T-helper 17 cell (primary cell): Measurements from ENCODE around the gene GPR155. TPM values are rescaled to one million over a fixed set of nuclear protein-coding genes. Genes with fewer than 3 reads are reported as not detected.
"Not testable (repeated sequence)": the region's sequence is repeated elsewhere in the genome, so short reads cannot be mapped to it uniquely, and the experiment has no call there.

Source experiments
- ATAC-seq: fragments of 150-1000 bp; cut with Tn5 transposase; 2 replicates; pipeline ENCODE4 v1.10.0; 2021; ENCODE audit warnings: mild to moderate bottlenecking, moderate library complexity
- DNase-seq, 3 donors: peaks; one replicate each; pipeline versions ENCODE4 v3.0.0 to v3.0.0-alpha.2; 2020 to 2021
- H3K9me3 ChIP-seq: one replicate; pipeline ENCODE4 v1.7.0; 2013; ENCODE audit warnings: low read length, mild to moderate bottlenecking; ENCODE audit not compliant: control insufficient read depth, poor library complexity, severe bottlenecking
- H3K27ac Mint-ChIP-seq: one replicate; pipeline ENCODE4 v1.8.0; 2022; ENCODE audit warnings: mild to moderate bottlenecking, moderate library complexity, mixed read lengths
- H3K27me3 Mint-ChIP-seq: one replicate; pipeline ENCODE4 v1.8.0; 2022; ENCODE audit warnings: mixed read lengths
- H3K36me3 Mint-ChIP-seq: one replicate; pipeline ENCODE4 v1.8.0; 2022; ENCODE audit warnings: low read depth, mixed read lengths
- H3K4me1 Mint-ChIP-seq: one replicate; pipeline ENCODE4 v1.8.0; 2022; ENCODE audit warnings: mild to moderate bottlenecking, mixed read lengths
- H3K4me3 Mint-ChIP-seq: one replicate; pipeline ENCODE4 v1.8.0; 2022; ENCODE audit warnings: mild to moderate bottlenecking, moderate library complexity, mixed read lengths
- total RNA-seq, 4 donors: library from RNA in 2 of 4; stranded (reverse) in 2 of 4; gene quantifications; one replicate each; pipeline ENCODE4 v1.2.3 and lab custom pipeline; 2022 to 2026

GPR155 gene
- total RNA-seq, 2 donors from 2014 or later = 14.0 to 16.7 TPM

DNA sequence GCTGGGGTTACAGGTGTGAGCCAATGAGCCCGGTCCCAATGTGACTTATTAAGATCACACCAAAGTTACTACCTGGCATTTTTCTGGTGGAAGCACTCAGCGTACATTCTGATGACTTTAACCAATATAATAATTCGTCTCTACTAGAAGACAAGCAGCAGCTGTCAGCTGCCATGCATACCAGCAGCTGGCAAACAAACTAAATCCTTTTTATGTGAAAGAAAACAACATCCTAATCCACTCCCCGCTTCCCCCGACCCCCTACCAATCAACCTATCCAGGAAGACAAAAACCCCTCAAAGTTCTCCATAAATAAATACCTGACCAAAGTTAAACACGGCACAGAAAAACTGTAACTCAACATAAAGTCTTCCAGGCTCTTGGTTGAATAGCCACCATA is 42.1 kb downstream of the GPR155 start:
- no peak overlapping the region for H3K27ac Mint-ChIP-seq
- peaks cover 10% of the 10 kb centered on the region for H3K36me3 Mint-ChIP-seq
- H3K9me3 ChIP-seq = no peaks in the 10 kb centered on the region
- no peaks in the 10 kb centered on the region for H3K27me3 Mint-ChIP-seq
- no peak overlapping the region for H3K4me3 Mint-ChIP-seq
- ATAC-seq (no peak), DNase-seq (no peak)
- H3K4me1 Mint-ChIP-seq = peaks cover 6% of the 10 kb centered on the region

- peaks cover 2% of the 10 kb centered on the region for H3K4me1 Mint-ChIP-seq
- no peaks in the 10 kb centered on the region for H3K9me3 ChIP-seq
- no peak overlapping the region for H3K27ac Mint-ChIP-seq
- no peaks in the 10 kb centered on the region for H3K27me3 Mint-ChIP-seq
- H3K36me3 Mint-ChIP-seq = peaks cover 7% of the 10 kb centered on the region
- no peak overlapping the region for H3K4me3 Mint-ChIP-seq
- DNase-seq = no peak
- no peak for ATAC-seq
Observed at GRCh38 chr2:174442546-174443510, 44.0 kb downstream of the GPR155 start.

- peaks cover 8% of the 10 kb centered on the region for H3K36me3 Mint-ChIP-seq
- H3K4me3 Mint-ChIP-seq = no peak overlapping the region
- ATAC-seq (no peak), DNase-seq (no peak)
- no peak overlapping the region for H3K27ac Mint-ChIP-seq
- H3K27me3 Mint-ChIP-seq = no peaks in the 10 kb centered on the region
- H3K4me1 Mint-ChIP-seq = peaks cover 2% of the 10 kb centered on the region
- no peaks in the 10 kb centered on the region for H3K9me3 ChIP-seq
Observed at GRCh38 chr2:174439950-174440349, 46.9 kb downstream of the GPR155 start.

DNA sequence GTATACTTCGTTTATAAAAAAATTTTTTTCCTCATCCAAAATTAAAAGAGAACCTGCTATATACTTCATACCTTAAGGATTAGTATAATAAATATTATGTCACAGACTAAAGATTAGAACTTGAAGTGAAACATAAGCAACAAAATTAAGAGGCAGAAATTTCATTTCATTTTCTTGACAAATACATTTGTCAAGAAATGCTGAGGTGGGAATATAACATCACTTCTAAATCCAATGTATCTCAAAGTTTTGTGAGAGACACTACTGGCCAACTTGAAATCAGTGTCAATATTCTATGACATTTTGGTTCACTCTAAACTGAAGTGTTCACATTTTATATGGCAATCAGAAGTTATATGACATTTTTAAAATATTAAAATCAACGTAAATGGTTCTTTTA is 47.5 kb downstream of the GPR155 start:
- peaks cover 5% of the 10 kb centered on the region for H3K36me3 Mint-ChIP-seq
- H3K27ac Mint-ChIP-seq = no peak overlapping the region
- ATAC-seq (no peak), DNase-seq (no peak)
- no peaks in the 10 kb centered on the region for H3K27me3 Mint-ChIP-seq
- H3K4me1 Mint-ChIP-seq = peaks cover 2% of the 10 kb centered on the region
- no peaks in the 10 kb centered on the region for H3K9me3 ChIP-seq
- no peak overlapping the region for H3K4me3 Mint-ChIP-seq

DNA sequence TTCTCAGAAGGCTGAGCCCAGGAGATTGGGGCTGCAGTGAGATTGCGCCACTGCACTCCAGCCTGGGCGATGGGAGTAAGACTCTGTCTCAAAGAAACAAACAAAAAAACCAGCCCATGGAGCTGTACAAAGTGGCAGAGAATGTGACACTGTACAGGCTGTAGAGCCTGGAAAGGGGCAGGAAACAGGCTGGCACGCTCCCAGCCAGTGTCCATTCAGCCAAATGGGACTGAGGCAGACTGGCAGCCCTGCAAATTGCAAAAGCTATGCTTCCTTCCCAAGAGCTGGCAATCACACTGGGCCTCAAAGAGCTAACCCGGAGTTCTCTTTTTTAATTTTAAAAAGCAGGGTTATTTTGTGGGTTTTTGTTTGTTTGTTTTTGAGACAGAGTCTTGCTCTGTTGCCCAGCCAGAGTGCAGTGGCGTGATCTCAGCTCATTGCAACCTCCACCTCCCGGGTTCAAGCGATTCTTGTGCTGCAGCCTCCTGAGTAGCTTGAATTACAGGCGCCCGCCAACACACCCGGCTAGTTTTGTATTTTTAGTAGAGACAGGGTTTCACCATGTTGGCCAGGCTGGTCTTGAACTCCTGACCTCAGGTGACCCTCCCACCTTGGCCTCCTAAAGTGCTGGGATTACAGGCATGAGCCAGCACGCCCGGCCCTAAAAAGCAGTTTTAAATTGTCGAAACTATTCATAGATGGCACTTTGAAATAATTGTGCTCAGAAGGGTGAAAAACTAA is 48.5 kb downstream of the GPR155 start:
- Mint-ChIP-seq H3K27ac (no peak overlapping the region), H3K4me1 (peaks cover 2% of the 10 kb centered on the region), H3K27me3 (no peaks in the 10 kb centered on the region), H3K36me3 (peaks cover 5% of the 10 kb centered on the region), H3K4me3 (no peak overlapping the region)
- ATAC-seq = no peak
- no peaks in the 10 kb centered on the region for H3K9me3 ChIP-seq
- DNase-seq = no peak

DNA sequence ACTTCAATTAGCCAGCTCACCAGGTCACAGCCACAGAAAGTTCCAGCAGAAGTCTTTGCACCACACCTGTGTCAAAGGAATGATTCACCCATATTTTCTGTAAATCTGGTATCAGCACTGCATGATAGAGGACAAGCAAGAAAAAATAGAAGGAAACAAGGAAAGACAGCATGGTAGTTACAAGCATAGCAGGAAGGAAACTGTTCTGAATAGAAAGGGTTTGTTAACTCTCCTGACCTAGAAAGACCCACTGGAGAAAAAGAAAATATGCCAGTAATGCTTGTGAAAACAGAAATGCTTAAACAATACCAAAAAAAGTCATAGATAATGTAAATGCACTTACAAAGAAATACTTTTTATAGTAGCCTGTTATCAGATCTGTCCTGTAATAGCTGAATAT is 50.5 kb downstream of the GPR155 start:
- H3K27ac Mint-ChIP-seq = no peak overlapping the region
- H3K4me3 Mint-ChIP-seq = no peak overlapping the region
- no peaks in the 10 kb centered on the region for H3K9me3 ChIP-seq
- DNase-seq (no peak), ATAC-seq (no peak)
- H3K27me3 Mint-ChIP-seq = no peaks in the 10 kb centered on the region
- H3K4me1 Mint-ChIP-seq = peaks cover 2% of the 10 kb centered on the region
- peaks cover 5% of the 10 kb centered on the region for H3K36me3 Mint-ChIP-seq

GRCh38 chr2:174431902-174432301 is 54.9 kb downstream of the GPR155 start:
- no peak for ATAC-seq
- Mint-ChIP-seq H3K27ac (no peak overlapping the region), H3K27me3 (no peaks in the 10 kb centered on the region), H3K4me1 (no peaks in the 10 kb centered on the region), H3K36me3 (peaks cover 4% of the 10 kb centered on the region), H3K4me3 (no peak overlapping the region)
- DNase-seq = no peak
- H3K9me3 ChIP-seq = no peaks in the 10 kb centered on the region

DNA sequence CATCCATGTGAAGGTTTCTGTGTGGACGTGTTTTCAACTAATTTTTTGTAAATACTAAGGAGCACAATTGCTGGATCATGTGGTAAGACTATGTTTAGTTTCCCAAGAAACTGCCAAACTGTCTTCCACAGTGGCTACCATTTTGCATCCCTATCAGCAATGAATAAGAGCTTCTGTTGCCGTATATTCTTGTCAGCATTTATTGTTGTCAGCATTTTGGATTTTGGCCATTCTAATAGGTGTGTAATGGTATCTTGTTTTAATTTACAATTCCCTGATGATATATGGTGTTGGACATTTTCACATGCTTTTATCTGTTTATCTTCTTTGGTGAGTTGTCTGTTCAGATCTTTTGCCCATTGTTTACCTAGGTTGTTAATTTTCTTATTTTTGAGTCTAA is 56.8 kb downstream of the GPR155 start:
- ATAC-seq = no peak
- H3K27ac Mint-ChIP-seq = no peak overlapping the region
- peaks cover 2% of the 10 kb centered on the region for H3K36me3 Mint-ChIP-seq
- H3K4me3 Mint-ChIP-seq = no peak overlapping the region
- no peaks in the 10 kb centered on the region for H3K4me1 Mint-ChIP-seq
- no peak for DNase-seq
- H3K27me3 Mint-ChIP-seq = no peaks in the 10 kb centered on the region
- H3K9me3 ChIP-seq = no peaks in the 10 kb centered on the region

- Mint-ChIP-seq H3K27me3 (no peaks in the 10 kb centered on the region), H3K36me3 (peaks cover 2% of the 10 kb centered on the region), H3K4me1 (no peaks in the 10 kb centered on the region), H3K4me3 (no peak overlapping the region), H3K27ac (no peak overlapping the region)
- no peaks in the 10 kb centered on the region for H3K9me3 ChIP-seq
- ATAC-seq (no peak), DNase-seq (no peak)
Observed at GRCh38 chr2:174428214-174428613, 58.6 kb downstream of the GPR155 start.

- no peak overlapping the region for H3K4me3 Mint-ChIP-seq
- DNase-seq (no peak), ATAC-seq (no peak)
- H3K36me3 Mint-ChIP-seq = no peaks in the 10 kb centered on the region
- no peak overlapping the region for H3K27ac Mint-ChIP-seq
- H3K4me1 Mint-ChIP-seq = no peaks in the 10 kb centered on the region
- no peaks in the 10 kb centered on the region for H3K27me3 Mint-ChIP-seq
- no peaks in the 10 kb centered on the region for H3K9me3 ChIP-seq
Observed at GRCh38 chr2:174412256-174412655, 74.6 kb downstream of the GPR155 start.

- not testable (repeated sequence) for H3K27ac Mint-ChIP-seq, H3K4me1 Mint-ChIP-seq, H3K36me3 Mint-ChIP-seq, ATAC-seq, H3K4me3 Mint-ChIP-seq, H3K27me3 Mint-ChIP-seq, H3K9me3 ChIP-seq, DNase-seq
Observed at GRCh38 chr2:174410039-174410438, 76.8 kb downstream of the GPR155 start.

DNA sequence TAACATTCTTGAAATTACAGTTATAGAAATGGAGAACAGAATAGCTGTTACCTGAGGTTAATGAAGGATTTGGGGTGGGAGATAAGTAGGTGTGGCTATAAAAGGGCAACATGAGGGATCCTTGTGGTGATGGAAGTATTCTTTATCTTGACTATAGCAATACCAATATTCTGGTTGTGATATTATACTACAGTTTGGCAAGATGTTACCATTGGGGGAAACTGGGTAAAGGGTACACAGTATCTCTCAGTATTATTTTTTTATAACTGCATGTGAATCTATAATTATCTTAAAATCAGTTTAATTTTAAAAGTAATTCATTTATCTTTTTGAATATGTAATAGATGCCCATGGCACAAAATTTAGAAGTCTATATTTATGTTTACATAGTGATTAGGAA is 83.2 kb downstream of the GPR155 start:
- H3K36me3 Mint-ChIP-seq = peaks cover 2% of the 10 kb centered on the region
- DNase-seq (no peak), ATAC-seq (no peak)
- no peak overlapping the region for H3K27ac Mint-ChIP-seq
- H3K4me3 Mint-ChIP-seq = no peak overlapping the region
- H3K27me3 Mint-ChIP-seq = no peaks in the 10 kb centered on the region
- peaks cover 3% of the 10 kb centered on the region for H3K4me1 Mint-ChIP-seq
- no peaks in the 10 kb centered on the region for H3K9me3 ChIP-seq

DNA sequence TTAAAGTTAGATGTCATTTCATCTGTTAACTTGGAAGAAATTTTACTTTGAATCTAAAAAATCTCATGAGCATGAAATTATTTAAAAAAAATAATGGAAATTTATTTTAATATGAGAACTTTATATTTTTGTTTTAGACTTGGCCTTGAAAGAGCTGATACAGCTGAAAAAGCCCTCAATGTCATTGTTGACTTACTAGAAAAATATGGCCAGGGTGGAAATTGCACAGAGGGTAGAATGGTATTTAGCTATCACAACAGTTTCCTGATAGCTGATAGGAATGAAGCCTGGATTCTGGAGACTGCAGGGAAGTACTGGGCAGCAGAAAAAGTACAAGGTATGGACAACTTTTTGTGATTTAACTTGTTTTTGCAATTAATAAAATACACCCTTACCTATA is 86.0 kb downstream of the GPR155 start:
- Mint-ChIP-seq H3K27ac (no peak overlapping the region), H3K4me1 (peaks cover 8% of the 10 kb centered on the region), H3K36me3 (peaks cover 2% of the 10 kb centered on the region), H3K27me3 (no peaks in the 10 kb centered on the region), H3K4me3 (no peak overlapping the region)
- no peaks in the 10 kb centered on the region for H3K9me3 ChIP-seq
- no peak for ATAC-seq
- no peak for DNase-seq
